HG03521 (cell line): Measurements from ENCODE around the gene ACOX3.
"Not testable (repeated sequence)": the region's sequence is repeated elsewhere in the genome, so short reads cannot be mapped to it uniquely, and the experiment has no call there.

Experiments
- ATAC-seq: cut with Tn5 transposase; IDR thresholded peaks from one replicate; pipeline ENCODE4 v1.9.1; 2021; ENCODE audit warnings: mild to moderate bottlenecking, moderate library complexity; ENCODE audit not compliant: unreplicated experiment

ACOX3 gene

DNA sequence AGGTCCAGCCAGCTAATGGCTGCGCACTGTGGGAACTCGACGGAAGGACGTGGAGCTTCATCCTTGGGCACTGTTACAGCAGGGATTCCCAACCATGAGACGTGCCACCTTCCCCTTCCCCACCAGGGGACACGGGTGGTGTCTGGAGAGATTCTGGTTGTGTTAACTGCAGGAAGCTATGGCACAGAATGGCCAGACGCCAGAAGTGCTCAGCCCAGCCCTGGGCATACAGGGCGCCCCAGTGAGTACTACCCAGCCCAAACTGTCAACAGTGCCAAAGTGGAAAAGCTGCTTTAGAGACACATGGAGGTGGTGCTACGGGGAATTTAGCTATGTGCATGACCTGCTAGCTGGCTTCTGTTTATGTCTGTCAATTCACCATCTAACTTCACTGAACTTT, 32.8 kb downstream of the ACOX3 start:
- no peak for ATAC-seq

DNA sequence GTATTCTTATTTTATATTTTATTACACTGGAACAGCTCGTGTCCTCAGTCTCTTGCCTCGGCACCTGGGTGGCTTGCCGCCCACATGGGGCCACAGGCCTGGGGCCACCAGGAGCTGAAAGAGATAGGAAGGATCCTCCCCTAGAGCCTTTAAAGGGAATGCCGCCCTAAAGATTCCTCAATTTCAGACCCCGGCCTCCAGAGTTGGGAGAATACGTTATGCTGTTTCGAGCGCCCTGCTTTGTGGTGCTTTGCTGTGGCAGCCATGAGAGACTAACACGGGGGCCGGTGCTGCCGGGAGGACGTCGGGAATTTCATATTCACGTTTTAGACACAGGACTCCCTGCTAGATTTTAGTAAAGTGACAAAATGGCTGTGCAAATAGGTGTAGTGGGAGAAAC, 33.2 kb downstream of the ACOX3 start:
- no peak for ATAC-seq

DNA sequence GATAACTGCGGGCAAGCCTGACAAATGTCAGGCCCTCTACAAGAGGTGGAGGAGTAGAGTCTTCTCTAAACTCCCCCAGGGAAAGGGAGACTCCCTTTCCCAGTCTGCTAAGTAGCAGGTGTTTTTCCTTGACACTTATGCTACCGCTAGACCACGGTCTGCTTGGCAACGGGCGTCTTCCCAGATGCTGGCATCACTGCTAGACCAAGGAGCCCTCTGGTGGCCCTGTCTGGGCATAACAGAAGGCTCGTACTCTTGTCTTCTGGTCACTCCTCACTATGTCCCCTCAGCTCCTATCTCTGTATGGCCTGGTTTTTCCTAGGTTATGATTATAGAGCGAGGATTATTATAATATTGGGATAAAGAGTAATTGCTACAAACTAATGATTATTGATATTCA, 33.6 kb downstream of the ACOX3 start:
- not testable (repeated sequence) for ATAC-seq

DNA sequence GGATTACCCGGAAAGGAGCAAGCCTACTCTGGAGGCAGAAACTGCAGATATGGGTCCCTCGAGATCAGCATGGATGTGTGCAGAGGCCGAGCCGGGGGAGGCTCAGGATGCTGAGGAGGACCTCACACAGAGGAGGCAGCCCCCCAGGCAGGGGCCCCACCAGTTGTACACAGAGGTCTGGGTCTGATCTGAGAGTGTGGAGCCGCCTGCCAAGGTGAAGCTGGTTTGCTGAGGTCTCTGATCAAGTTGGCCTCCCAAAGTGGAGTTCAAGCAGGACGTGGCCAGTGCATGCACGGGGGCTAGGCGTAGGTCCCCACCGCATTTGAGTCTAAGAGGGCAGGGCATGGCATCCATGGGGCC, 35.0 kb downstream of the ACOX3 start:
- no peak for ATAC-seq

DNA sequence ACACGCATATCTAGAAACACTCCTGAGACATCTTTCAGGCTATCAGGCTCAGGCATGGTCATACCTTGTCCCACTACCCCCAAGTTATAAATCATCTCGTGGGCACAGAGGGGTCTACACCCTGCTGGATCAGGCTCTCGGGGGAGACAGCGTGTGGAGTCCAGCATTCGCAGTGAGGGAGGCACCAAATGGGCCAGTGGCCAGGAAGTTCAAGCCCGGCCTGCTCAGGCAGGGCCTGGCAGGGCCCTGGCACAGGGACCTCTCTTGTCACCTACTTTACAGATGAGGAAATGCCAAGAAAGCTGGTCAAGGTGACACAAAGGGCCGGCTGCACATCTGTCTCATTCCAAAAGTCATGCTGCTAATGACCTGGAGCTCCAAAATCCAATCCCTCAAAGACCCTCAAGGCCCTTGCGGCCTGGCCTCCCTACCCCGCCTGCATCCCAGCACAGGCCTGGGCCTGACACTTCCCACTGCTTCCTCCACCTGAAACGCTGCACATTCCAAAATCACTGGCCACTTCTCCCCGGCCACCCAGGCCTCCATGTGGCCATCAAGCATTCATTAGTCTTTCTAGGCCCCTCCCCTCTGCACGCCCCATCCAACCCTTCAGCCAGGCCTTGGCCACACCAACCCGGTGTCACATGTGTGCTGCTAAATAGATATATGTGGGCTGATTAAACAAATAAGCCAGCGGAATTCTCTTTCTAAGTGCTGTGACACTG, 35.6 kb downstream of the ACOX3 start:
- no peak for ATAC-seq

DNA sequence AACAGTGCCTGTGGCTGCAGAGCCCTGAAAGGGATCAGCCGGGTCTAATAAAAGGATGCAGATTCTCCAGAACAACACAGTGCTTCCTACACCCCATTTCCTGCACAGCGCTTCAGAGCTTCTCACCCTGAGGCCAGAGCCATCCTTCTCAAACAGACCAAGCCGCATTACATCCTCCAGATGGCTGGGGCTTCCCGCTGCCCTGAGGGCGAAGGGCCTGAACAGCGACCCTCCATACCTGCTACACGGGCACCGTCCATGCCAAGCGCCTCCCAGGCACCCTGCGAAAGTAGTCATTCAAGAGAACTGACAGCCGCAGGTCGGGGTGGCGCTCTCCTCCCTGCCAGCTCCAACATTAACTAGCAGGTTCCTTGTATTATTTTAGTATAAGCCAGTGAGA, 36.5 kb downstream of the ACOX3 start:
- no peak for ATAC-seq

DNA sequence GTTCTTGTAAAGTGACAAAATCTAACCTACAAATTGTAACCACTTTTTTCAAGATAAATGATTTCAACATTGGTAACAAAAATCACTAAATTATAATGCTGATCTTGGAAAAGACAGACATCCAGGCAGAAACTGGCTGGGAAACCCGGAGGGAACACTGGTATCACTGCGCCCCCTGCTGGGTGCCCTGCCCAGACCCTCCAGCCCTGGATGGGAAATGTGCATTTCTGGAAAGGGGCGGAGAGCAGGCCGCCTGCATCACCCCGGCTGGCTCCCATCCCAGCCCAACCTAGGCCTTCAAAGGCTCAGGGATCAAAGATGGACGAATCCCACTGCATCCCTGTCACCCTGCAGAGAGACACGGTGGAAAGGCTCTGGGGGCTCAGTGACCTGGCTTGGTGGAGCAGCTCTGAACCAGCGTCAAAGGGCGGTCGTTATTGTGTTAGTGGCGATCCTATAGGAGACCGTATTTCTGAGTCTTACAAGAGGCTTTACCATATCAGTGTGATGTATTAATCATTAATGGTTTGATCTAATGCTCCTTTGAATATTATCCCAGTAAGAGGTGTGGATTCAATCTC, 37.3 kb downstream of the ACOX3 start:
- no peak for ATAC-seq

DNA sequence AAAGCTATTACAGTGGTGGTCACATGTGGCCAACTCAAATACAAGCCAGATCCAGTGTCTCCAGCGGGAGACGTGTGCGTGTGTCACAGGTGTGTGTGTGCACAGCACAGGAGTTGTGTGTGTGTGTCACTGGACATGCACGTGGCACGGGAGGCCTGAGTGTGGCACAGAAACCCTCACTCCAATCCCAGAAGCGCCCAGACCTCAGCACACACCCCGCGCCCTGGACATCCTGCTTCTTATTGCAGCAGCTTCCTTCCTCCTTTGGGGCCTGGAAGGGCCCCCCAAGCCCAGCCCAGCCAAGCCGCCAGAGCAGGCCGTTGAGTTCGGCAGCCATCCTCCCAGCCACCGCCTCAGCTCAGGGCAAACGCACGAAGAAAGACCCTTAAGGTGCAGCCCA, 37.9 kb downstream of the ACOX3 start:
- ATAC-seq: no peak

DNA sequence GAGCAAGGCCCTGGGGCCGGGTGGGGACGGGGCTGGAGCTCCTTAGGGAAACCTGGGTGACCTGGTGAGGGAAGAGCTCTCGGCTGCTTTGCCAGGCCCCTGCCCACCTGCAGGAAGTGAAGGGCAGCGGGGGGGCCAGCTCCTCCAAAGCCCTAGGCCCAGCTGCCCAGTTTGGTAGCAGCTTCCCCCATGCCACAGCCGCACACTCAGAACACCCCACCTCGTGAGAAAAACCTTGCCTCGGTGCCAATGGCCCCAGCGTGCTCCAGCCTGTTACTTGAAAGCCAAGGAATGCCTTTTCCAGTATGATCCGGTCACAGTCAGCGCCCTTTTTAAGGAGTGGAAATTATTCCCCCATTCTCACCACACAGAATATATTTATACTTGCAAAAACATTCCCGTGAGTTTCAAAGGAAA, 38.3 kb downstream of the ACOX3 start:
- no peak for ATAC-seq

DNA sequence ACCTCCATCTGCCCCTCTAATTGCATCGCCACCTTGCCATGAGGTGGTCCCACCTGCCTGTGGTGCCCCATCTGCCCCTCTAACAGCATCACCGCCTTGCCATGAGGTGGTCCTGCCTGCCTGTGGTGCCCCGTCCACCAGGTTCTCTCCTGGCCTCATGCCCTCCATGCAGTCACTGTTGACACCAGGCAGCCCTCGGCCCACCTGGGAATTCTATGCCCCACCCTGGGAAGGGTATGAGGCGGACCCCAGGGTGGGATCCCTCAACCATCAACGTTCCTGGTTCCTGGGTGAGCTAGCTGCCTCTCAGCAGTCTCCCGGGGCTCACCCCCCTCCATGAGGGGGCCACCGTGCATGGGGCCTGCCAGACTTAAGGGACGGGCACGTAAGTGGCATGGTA, 38.9 kb downstream of the ACOX3 start:
- no peak for ATAC-seq

DNA sequence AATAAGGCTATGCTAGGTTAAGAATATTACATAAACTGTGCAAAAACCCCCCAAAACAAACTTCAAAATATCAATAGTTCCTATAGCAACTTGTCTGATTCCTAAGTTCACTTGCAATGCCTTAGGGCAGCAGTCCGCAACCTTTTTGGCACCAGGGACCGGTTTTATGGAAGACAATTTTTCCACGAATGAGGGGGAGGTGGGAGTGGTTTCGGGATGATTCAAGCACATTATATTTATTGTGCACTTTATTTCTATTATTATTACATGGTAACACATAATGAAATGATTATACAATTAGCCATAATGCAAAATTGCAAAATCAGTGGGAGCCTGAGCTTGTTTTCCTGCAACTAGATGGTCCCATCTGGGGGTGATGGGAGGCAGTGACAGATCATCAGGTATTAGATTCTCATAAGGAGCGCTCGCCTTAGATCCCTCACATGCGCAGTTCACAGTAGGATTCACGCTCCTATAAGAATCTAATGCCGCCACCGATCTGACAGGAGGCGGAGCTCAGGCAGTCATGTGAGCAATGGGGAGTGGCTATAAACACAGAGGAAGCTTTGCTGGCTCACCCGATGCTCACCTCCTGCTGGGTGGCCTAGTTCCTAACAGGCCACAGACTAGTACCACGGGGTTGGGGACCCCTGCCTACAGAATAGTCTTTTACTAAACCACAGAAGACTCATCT, 39.7 kb downstream of the ACOX3 start:
- ATAC-seq: no peak

DNA sequence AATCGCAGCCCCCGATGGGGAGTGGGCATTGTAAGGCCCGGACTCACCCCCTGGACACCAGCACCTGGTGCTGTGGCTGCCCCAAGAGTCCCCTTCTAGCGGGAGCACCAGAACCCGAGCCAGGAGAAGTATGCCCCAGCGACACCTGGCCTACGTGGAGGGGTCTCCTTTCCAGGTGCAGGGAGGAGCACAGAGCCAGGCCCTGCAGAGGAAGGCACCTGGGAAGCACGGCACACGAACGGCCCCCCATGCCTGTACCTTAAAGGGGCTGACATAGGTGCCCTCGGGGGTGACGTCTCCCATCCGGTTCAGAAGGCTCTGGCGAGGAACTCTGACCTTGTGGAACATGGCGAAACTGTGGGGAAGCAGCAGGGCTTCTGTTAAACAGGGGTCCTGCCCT, 41.2 kb downstream of the ACOX3 start:
- ATAC-seq: no peak

DNA sequence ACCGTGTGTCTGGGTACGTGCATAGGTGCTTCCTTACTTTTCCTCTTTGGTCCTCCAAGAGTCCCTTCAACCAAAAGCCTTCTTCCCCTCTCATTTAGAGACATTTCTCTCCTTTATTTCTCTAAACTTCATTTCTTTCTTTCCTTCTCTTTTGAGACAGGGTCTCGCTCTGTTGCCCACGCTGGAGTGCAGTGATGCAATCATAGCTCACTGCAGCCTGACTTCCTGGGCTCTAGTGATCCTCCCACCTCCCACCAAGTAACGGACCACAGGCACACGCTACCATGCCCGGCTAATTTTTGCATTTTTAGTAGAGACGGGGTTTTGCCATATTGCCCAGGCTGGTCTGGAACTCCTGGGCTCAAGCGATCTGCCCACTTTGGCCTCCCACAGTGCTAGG, 42.2 kb downstream of the ACOX3 start:
- no peak for ATAC-seq

DNA sequence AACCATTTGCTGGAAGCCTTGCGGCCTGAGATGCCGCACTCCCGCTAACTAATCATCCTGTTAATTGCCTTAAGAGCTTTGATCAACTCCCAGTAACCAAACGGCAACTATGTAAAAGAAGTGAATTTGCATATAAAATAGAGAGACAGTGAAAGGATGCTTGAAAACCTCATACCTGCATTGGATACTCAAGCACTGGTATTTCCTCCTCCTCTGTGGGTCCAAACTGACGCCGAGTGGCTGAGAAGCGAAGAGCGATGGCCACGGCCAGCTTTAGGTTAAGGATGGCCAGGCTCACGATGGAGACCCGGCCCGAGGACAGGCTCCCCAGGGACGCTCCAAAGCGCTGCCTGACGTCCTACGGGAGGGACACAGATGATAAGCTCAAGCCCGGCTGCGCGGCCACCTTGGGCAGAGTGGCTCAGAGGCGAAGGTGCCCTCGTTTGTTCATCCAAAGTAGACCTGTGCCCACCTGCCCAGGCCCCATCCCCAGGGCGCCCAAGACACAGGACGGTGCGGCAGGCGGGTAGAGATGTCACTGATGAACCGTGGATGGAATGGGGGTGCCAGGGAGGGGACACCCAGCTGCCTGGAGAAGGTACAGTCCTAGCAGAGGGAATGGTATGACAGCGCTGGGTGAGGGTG, 43.6 kb downstream of the ACOX3 start:
- no peak for ATAC-seq

DNA sequence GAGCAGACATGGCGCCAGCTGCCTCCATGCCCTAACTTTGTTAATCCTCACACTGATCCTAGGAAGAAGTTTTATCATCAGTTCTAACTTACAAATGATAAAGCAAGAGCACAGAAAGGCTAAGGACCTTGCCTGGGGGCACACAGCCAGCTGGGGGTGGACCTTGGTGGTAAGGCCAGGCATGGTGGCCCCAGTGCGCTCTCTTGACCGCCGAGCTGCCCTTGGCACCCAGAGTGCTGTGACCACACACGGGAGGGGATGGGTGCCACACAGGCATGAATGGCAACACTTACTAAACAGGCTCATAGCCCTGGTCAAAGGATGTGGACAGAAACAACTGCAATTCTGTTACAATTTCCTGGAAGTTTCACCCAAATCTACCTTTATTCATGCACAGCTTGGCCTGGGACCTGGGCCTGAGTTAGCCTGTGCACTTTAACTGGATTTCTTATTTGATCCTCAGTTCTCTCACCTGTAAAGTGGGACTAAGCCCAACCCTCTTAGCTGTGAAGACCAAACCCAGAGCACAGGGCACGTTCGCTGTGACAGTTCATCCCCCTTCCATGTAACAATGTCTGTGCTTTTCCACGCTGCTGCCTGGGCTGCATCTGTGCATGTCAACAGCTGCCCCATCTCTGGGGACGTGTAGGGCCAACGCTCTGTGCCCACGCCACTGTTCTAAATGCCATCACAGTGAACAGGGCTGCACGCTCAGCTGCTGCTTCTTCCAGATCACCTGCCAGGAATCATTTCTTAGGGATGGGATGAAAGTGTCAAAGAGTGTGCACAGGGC, 44.8 kb downstream of the ACOX3 start:
- ATAC-seq: no peak

DNA sequence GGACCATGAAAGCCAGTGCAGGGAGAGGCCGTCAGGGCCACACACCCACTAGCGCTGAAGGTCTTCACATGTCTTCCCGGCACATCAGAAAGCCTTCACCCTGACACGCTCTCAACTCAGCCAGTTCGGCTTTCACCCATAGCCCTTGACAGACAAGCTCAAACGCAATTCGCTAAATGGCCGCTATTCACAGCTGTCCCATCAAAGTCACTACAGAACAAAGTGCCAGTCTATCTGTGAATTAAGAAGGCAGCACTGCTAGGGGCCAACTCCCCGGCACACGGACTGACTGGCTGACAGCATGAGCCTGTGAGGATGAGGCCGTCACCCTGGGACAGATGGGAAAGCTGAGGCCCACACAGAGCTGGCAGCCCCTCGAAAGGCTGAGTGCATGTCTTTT, 45.7 kb downstream of the ACOX3 start:
- no peak for ATAC-seq

DNA sequence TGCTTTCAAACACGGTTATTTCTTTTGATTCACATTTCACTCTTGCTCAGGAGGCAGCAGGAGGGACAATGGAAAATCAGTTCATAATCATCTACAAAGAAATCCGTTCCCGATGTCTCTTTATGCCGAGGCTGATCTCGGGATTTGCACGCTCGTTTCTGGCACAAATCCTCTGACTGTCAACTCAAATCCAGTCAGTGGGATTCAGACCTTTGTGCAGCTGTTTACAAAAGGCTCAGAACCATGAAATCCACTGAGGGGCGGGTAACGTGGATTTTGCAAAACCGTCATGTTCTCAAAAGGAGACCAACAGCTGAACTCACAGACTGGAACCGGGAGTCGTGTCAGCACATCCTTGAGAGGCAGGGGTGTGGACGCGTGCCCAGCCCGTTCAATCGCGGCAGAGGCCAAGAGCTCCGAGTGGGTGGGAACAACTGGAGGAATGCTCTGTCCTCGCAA, 46.4 kb downstream of the ACOX3 start:
- ATAC-seq: no peak

DNA sequence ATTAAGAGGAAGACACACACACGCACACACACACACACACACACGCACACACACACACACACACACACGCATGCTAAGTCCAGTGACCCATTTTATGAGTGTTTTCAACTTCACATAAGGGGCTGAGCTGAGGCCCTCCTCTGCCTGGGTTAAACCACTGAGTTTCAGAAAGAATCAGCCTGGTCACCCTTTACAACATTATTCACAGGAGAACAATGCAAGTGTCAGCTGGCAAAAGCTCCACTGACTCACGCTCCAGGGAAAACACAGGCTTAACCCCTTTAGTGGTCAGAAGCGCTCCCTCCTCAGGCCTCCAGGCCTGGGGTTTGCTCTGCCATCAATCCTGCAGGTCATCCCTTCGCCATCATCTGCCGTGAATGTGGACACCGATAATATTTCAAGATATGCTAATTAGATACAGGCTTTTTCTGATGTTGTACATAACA, 46.9 kb downstream of the ACOX3 start:
- no peak for ATAC-seq

DNA sequence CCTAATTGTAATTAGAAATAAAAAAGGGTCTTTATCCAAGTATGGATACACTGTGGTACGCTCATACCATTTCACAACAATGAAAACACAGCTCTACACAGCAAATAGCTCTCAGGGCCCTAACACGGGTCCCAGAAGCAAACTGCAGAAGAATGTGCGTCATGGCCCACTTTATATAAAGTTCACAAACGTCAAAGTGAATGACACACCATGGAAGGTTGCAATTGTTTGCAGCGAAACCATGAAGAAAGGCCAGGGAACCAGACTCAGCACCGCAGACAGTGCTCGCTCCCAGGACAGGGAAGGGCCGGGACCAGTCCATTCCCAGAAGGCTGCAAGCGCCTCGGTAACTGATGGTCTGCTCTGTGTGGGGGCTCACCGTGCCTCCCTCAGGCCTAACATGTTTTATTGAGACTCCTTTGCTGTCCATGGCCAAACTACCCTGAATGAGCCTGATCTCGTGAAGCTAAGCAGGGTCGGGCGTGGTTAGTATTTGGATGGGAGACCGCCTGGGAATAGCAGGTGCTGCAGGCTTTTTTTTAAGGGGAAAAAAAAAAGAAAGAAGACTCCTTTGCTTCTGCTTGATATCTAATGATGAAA, 47.8 kb downstream of the ACOX3 start:
- ATAC-seq: no peak

DNA sequence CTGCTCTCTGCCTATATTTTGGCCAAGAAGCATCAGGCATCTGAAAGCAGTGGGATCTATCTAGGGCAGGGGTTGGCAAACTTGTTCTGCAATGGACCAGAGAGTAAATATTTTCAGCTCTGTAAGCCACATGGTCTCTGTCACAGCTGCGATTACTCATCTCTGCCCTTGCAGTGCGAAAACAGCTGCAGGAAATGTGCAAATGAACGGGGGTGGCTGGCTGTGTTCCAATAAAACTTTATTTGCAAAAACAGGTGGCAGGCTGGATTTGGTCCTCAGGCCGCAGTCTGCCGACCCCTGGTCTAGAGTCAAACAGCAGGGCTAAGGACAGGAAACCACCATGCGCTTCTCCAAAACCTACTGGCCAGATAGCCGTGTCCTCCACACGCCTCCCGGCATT, 48.6 kb downstream of the ACOX3 start:
- ATAC-seq: no peak

DNA sequence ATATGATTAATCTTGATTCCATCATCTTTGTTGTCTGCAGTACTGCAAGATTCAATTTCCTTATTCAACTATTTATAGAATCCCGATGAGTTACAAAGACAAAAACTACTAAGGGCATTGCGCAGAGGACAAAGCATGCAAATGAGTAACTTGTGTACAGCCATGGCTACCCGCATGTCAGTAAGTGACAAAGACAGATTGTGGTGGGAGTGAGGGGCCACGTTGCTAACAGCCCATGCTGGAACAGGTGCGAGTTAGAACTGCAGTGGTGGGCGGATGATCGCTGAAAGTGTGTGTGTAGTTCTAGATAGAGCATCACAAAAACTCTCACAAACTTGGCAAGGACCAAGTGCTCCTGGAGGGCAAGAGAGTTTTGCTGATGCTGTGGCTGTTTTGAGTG, 49.5 kb downstream of the ACOX3 start:
- ATAC-seq: no peak
